H9 (cell line): ENCODE results near the gene IGLON5. TPM values are rescaled to one million over a fixed set of nuclear protein-coding genes. Genes with fewer than 3 reads are reported as not detected.

ENCODE experiments used
- DNase-seq: peaks from one replicate; pipeline ENCODE4 v3.0.0-alpha.2; 2017
- H2AFZ ChIP-seq: one replicate; pipeline ENCODE4 v1.6.1; 2013; ENCODE audit warnings: mild to moderate bottlenecking, low read length, control low read depth, moderate library complexity
- H2AK5ac ChIP-seq: 2 replicates; pipeline ENCODE4 v1.6.1; 2013; ENCODE audit warnings: low read length, control low read depth, mixed read lengths; ENCODE audit not compliant: insufficient read length
- H2BK120ac ChIP-seq: one replicate; pipeline ENCODE4 v1.6.1; 2013; ENCODE audit warnings: low read depth, mild to moderate bottlenecking, low read length, control low read depth, inconsistent platforms; ENCODE audit not compliant: poor library complexity, severe bottlenecking
- H2BK12ac ChIP-seq: 2 replicates; pipeline ENCODE4 v1.6.1; 2013; ENCODE audit warnings: low read length, control low read depth, mixed read lengths, low read depth; ENCODE audit not compliant: insufficient read length
- H2BK15ac ChIP-seq: 2 replicates; pipeline ENCODE4 v1.6.1; 2013; ENCODE audit warnings: low read depth, low read length, control low read depth
- H2BK20ac ChIP-seq: one replicate; pipeline ENCODE4 v1.6.1; 2013; ENCODE audit warnings: low read depth, mild to moderate bottlenecking, low read length, control low read depth, inconsistent platforms; ENCODE audit not compliant: poor library complexity, severe bottlenecking
- H2BK5ac ChIP-seq: 2 replicates; pipeline ENCODE4 v1.6.1; 2013; ENCODE audit warnings: low read length, control low read depth, mixed read lengths; ENCODE audit not compliant: insufficient read length
- H3K14ac ChIP-seq: 2 replicates; pipeline ENCODE4 v1.6.1; 2013; ENCODE audit warnings: low read length, control low read depth; ENCODE audit not compliant: insufficient read depth
- H3K18ac ChIP-seq: 2 replicates; pipeline ENCODE4 v1.6.1; 2013; ENCODE audit warnings: low read depth, mild to moderate bottlenecking, mixed read lengths, low read length, control low read depth; ENCODE audit not compliant: insufficient read length
- H3K23ac ChIP-seq: 2 replicates; pipeline ENCODE4 v1.6.1; 2013; ENCODE audit warnings: low read length, control low read depth, mixed read lengths, low read depth; ENCODE audit not compliant: insufficient read length
- H3K23me2 ChIP-seq: 2 replicates; pipeline ENCODE4 v1.6.1; 2013; ENCODE audit warnings: low read depth, mild to moderate bottlenecking, mixed read lengths, low read length, control low read depth; ENCODE audit not compliant: insufficient read length, poor library complexity, severe bottlenecking
- H3K27ac ChIP-seq: 2 replicates; pipeline ENCODE4 v1.5.1; 2013; ENCODE audit warnings: low read length, control low read depth, mixed read lengths, low read depth; ENCODE audit not compliant: insufficient read length
- H3K27me3 ChIP-seq: 2 replicates; pipeline ENCODE4 v1.6.1; 2013; ENCODE audit warnings: low read length, control low read depth, inconsistent platforms; ENCODE audit not compliant: insufficient read depth
- H3K4ac ChIP-seq: 2 replicates; pipeline ENCODE4 v1.6.1; 2013; ENCODE audit warnings: low read depth, mild to moderate bottlenecking, control low read depth, inconsistent platforms, low read length, moderate library complexity
- H3K4me1 ChIP-seq: 2 replicates; pipeline ENCODE4 v1.6.1; 2013; ENCODE audit warnings: low read length, control low read depth, inconsistent platforms; ENCODE audit not compliant: insufficient read depth
- H3K4me2 ChIP-seq: 2 replicates; pipeline ENCODE4 v1.6.1; 2013; ENCODE audit warnings: low read length, control low read depth, mixed read lengths; ENCODE audit not compliant: insufficient read length, insufficient read depth
- H3K56ac ChIP-seq: 2 replicates; pipeline ENCODE4 v1.6.1; 2013; ENCODE audit warnings: low read depth, mild to moderate bottlenecking, mixed read lengths, low read length, control low read depth; ENCODE audit not compliant: insufficient read length
- H3K79me1 ChIP-seq: 2 replicates; pipeline ENCODE4 v1.6.1; 2013; ENCODE audit warnings: low read depth, mild to moderate bottlenecking, moderate library complexity, low read length, control low read depth, inconsistent platforms; ENCODE audit not compliant: insufficient read depth, poor library complexity, severe bottlenecking
- H3K79me2 ChIP-seq: 2 replicates; pipeline ENCODE4 v1.6.1; 2013; ENCODE audit warnings: low read length, control low read depth, inconsistent platforms; ENCODE audit not compliant: insufficient read depth
- H3K9ac ChIP-seq: 2 replicates; pipeline ENCODE4 v1.6.1; 2013; ENCODE audit warnings: low read length, control low read depth, mixed read lengths; ENCODE audit not compliant: insufficient read length; ENCODE audit errors: extremely low read depth
- H3K9me3 ChIP-seq: one replicate; pipeline ENCODE4 v1.6.1; 2013; ENCODE audit warnings: low read depth, low read length, inconsistent platforms; ENCODE audit not compliant: control insufficient read depth
- H3T11ph ChIP-seq: one replicate; pipeline ENCODE4 v1.6.1; 2013; ENCODE audit warnings: mild to moderate bottlenecking, low read length, control low read depth, inconsistent platforms
- H4K20me1 ChIP-seq: one replicate; pipeline ENCODE4 v1.6.1; 2013; ENCODE audit not compliant: control insufficient read depth, insufficient read length, insufficient read depth
- H4K5ac ChIP-seq: 2 replicates; pipeline ENCODE4 v1.6.1; 2013; ENCODE audit warnings: low read depth, mild to moderate bottlenecking, mixed read lengths, low read length, control low read depth; ENCODE audit not compliant: insufficient read length
- H4K8ac ChIP-seq: replicated peaks from 2 replicates; pipeline ENCODE4 v1.6.1; 2013; ENCODE audit warnings: low read length, control low read depth, mixed read lengths, low read depth; ENCODE audit not compliant: insufficient read length
- H4K91ac ChIP-seq: 2 replicates; pipeline ENCODE4 v1.6.1; 2013; ENCODE audit warnings: low read depth, mild to moderate bottlenecking, moderate library complexity, mixed read lengths, low read length, control low read depth; ENCODE audit not compliant: insufficient read length
- H3K27ac Mint-ChIP-seq, 3 experiments: 2 replicates in 2 of 3; 3 replicates in 1 of 3; pipeline ENCODE4 v1.8.0; 2020 to 2021; ENCODE audit warnings: mixed read lengths in 3 of 3, mild to moderate bottlenecking in 1 of 3, moderate library complexity in 1 of 3
- H3K27me3 Mint-ChIP-seq: 2 replicates; pipeline ENCODE4 v1.8.0; 2021; ENCODE audit warnings: low read depth, mild to moderate bottlenecking, moderate library complexity, mixed read lengths
- H3K36me3 Mint-ChIP-seq, 3 experiments: 2 replicates in 2 of 3; 3 replicates in 1 of 3; pipeline ENCODE4 v1.8.0; 2020 to 2021; ENCODE audit warnings: low read depth in 3 of 3, mixed read lengths in 3 of 3; ENCODE audit not compliant: insufficient read depth in 1 of 3
- H3K4me1 Mint-ChIP-seq, 2 experiments: 2 replicates each; pipeline ENCODE4 v1.8.0; 2020; ENCODE audit warnings: mixed read lengths in 2 of 2
- H3K4me3 Mint-ChIP-seq, 2 experiments: 2 replicates in 1 of 2; 3 replicates in 1 of 2; pipeline ENCODE4 v1.8.0; 2020 to 2021; ENCODE audit warnings: mild to moderate bottlenecking in 2 of 2, mixed read lengths in 2 of 2, moderate library complexity in 1 of 2
- H3K9me3 Mint-ChIP-seq, 2 experiments: 2 replicates in 1 of 2; 3 replicates in 1 of 2; pipeline ENCODE4 v1.8.0; 2020; ENCODE audit warnings: mild to moderate bottlenecking in 2 of 2, mixed read lengths in 2 of 2, moderate library complexity in 1 of 2
- WGBS: extraction: QIAGEN DNeasy Blood & Tissue Kit; methylation state at CpG from one replicate; pipeline ENCODE4 v1.1.7; 2013; ENCODE audit warnings: missing lambda C conversion rate, low lambda C conversion rate, mixed read lengths; ENCODE audit not compliant: insufficient read length; ENCODE audit errors: extremely low coverage; 5-methylcytosine and 5-hydroxymethylcytosine counted together
- total RNA-seq: library from RNA; stranded (reverse); gene quantifications from 2 replicates; pipeline ENCODE4 v1.2.1, GENCODE V29; 2021
- TF ChIP-seq, protein P1 (sequence below): fragments of 200-600 bp; sonication (generic); conservative IDR thresholded peaks from 3 replicates; pipeline ENCODE4 v1.8.0; 2021; ENCODE audit warnings: antibody characterized with exemption, mild to moderate bottlenecking

The IGLON5 gene
- total RNA-seq, 1 experiment from 2014 or later = 41.4 TPM

- no peaks in the 10 kb centered on the region for H3K79me1 ChIP-seq
- WGBS = no CpG with 5 or more reads among the region's 7 CpGs
Observed at GRCh38 chr19:51357952-51358351, 46.5 kb downstream of the IGLON5 start.

More at GRCh38 chr19:51357952-51358351, 46.5 kb downstream of the IGLON5 start:
- Histone ChIP-seq H2BK5ac (no peak overlapping the region), H3K4me1 (no peaks in the 10 kb centered on the region), H3K23ac (no peak overlapping the region), H2AFZ (no peak overlapping the region), H3K9ac (no peak overlapping the region), H2AK5ac (no peak overlapping the region), H4K20me1 (no peaks in the 10 kb centered on the region), H3K79me2 (no peaks in the 10 kb centered on the region), H4K5ac (no peak overlapping the region), H3K23me2 (no peaks in the 10 kb centered on the region), H2BK120ac (no peak overlapping the region), H3K4ac (no peak overlapping the region), H3K27ac (no peak overlapping the region), H2BK20ac (no peak overlapping the region), H4K8ac (no peak overlapping the region), H3K14ac (no peak overlapping the region), H3K9me3 (no peaks in the 10 kb centered on the region), H4K91ac (no peak overlapping the region), H2BK12ac (no peak overlapping the region), H3K4me2 (no peak overlapping the region), H3K18ac (no peak overlapping the region), H3K27me3 (no peaks in the 10 kb centered on the region), H3K56ac (no peak overlapping the region), H3T11ph (no peak overlapping the region), H2BK15ac (no peak overlapping the region)
- Mint-ChIP-seq H3K4me1 (peaks cover 19 to 25% of the 10 kb centered on the region in 2 experiments), H3K27me3 (no peaks in the 10 kb centered on the region), H3K27ac (no peak overlapping the region), H3K9me3 (no peaks in the 10 kb centered on the region), H3K4me3 (no peak overlapping the region), H3K36me3 (no peaks in the 10 kb centered on the region)
- DNase-seq = no peak
- TF ChIP-seq, protein P1, sequence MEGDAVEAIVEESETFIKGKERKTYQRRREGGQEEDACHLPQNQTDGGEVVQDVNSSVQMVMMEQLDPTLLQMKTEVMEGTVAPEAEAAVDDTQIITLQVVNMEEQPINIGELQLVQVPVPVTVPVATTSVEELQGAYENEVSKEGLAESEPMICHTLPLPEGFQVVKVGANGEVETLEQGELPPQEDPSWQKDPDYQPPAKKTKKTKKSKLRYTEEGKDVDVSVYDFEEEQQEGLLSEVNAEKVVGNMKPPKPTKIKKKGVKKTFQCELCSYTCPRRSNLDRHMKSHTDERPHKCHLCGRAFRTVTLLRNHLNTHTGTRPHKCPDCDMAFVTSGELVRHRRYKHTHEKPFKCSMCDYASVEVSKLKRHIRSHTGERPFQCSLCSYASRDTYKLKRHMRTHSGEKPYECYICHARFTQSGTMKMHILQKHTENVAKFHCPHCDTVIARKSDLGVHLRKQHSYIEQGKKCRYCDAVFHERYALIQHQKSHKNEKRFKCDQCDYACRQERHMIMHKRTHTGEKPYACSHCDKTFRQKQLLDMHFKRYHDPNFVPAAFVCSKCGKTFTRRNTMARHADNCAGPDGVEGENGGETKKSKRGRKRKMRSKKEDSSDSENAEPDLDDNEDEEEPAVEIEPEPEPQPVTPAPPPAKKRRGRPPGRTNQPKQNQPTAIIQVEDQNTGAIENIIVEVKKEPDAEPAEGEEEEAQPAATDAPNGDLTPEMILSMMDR = no peak
